Measurements from ENCODE around the gene ATP5F1E.

ATP5F1E gene

DNA sequence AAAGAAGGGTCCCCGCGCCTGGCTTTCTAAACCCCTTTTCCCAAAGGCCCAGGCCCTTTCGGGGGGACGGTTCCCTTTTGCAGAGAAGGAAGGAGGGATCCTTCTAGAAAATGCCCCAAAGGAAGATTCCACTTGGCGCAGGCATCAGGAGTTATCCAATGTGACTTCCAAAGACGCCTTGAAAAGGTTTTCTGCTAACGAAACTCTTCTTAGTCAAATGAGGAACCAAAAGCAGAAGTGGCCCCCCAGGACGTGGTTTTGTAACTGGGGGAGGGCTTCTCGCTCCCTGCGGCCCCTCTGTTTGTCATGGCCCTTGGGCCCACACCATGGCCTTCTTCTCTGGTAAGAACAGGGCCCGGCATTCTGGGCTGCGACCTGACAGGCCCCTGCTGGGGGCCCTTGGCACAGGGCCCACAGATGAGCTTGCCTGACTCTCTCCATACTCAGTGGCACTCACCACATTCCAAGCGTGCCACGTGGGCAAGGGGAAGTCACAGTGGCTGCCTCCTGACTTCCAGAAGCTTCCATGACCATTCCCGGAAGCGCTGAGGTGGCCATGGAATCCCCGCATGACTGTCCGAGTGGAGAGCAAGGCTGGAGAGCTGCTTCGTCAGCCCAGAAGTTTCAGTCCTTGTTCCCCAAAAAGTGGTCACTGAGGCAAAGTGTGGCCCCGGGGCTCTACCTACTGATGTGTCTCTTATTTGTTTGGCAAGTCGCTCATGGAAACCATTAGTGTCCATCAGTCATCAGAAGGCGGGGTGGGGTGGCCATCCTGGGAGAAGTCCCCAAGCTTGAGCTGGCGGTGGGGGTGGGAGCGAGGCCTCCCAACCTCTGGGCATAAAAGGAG, 24.2 kb downstream of the ATP5F1E start:
- H3K9ac ChIP-seq (ENCODE audit: low read length): peak overlapping the region; percentile 90
- H3F3A ChIP-seq (ENCODE audit: insufficient read depth, low read length): no peaks in the 10 kb centered on the region
- TF ChIP-seq, protein P1, sequence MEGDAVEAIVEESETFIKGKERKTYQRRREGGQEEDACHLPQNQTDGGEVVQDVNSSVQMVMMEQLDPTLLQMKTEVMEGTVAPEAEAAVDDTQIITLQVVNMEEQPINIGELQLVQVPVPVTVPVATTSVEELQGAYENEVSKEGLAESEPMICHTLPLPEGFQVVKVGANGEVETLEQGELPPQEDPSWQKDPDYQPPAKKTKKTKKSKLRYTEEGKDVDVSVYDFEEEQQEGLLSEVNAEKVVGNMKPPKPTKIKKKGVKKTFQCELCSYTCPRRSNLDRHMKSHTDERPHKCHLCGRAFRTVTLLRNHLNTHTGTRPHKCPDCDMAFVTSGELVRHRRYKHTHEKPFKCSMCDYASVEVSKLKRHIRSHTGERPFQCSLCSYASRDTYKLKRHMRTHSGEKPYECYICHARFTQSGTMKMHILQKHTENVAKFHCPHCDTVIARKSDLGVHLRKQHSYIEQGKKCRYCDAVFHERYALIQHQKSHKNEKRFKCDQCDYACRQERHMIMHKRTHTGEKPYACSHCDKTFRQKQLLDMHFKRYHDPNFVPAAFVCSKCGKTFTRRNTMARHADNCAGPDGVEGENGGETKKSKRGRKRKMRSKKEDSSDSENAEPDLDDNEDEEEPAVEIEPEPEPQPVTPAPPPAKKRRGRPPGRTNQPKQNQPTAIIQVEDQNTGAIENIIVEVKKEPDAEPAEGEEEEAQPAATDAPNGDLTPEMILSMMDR (IDR thresholded peaks at IDR 0.05; ENCODE audit: low read length): no peak
- no peak for TF ChIP-seq EZH2 (IDR thresholded peaks at IDR 0.05; ENCODE audit: borderline replicate concordance, low read length)
- H2AFZ ChIP-seq (ENCODE audit: low read length): no peak overlapping the region
- H3K4me2 ChIP-seq (ENCODE audit: low read length): peak overlapping the region; percentile 85
- no peaks in the 10 kb centered on the region for H3K9me3 ChIP-seq (ENCODE audit: low read length)
- peak overlapping the region; percentile 91 for H3K4me3 ChIP-seq (ENCODE audit: low read depth, low read length, poor library complexity, severe bottlenecking)
- H3K4me1 ChIP-seq (ENCODE audit: insufficient read depth, low read length, severe bottlenecking): peaks cover 63% of the 10 kb centered on the region
- no peaks in the 10 kb centered on the region for H3K27me3 ChIP-seq (ENCODE audit: insufficient read depth, low read length)
- peaks cover 14% of the 10 kb centered on the region; the same call in 1 of the 2 replicates for H3K36me3 ChIP-seq (ENCODE audit: insufficient read depth, low read length)
- no peaks in the 10 kb centered on the region for H4K20me1 ChIP-seq (ENCODE audit: insufficient read depth, low read length)
- H3K79me2 ChIP-seq (ENCODE audit: insufficient read depth, low read length): no peaks in the 10 kb centered on the region
- peak overlapping the region; percentile 78 for H3K27ac ChIP-seq (ENCODE audit: low read depth, low read length, poor library complexity, severe bottlenecking)
- H3K9me2 ChIP-seq (ENCODE audit: low read depth, low read length): no peaks in the 10 kb centered on the region

DNA sequence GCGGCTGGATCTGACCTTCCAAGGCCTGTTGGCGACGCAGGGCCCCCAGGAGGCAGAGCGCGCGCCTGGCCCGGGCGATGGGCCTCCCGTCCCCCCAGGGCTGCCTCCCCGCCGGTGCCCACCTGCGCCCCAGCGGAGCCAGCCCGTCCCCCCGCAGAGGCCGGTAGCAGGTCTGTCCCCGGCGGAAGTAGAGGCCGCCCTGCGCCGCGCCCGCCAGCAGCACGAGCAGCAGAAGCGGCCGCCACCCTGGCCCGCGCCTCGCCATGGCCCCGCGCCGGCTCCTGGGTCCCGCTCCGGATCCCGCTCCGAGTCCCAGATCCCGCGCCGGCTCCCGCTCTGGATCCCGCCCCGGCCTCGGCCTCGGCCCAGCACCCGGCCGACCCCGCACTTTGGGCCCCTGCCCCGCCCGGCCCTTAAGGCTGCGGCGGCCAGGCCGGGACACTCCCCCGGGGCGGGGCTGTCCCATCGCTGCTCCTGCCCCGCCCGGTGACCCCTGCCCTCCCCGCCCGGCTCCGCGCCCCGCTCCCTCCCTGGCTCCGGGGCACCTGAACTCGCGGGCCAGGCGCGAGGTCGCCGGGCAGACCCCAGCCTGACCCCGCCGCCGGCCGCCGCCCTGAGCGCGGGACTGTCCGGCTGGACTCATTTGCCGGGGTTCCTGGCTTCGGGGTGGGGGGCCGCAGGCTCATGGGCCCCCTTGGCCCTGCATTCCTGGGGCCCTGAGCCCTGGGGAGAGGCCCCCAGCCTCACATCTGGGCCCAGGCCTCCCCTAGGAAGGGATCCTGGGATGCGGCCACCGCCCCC, 25.1 kb downstream of the ATP5F1E start, which contains the start of gene CTSZ:
TSS of gene CTSZ (minus strand) at position 391 of the 801 bp plus-strand sequence. CDS start at position 265, 126 bp downstream.
- Histone ChIP-seq H4K20me1 (ENCODE audit: insufficient read depth, low read length) (no peaks in the 10 kb centered on the region), H3K79me2 (ENCODE audit: insufficient read depth, low read length) (no peaks in the 10 kb centered on the region), H3K4me2 (ENCODE audit: low read length) (peak within 1 kb of the TSS; percentile 85), H3K9me3 (ENCODE audit: low read length) (no peaks in the 10 kb centered on the region), H3K9ac (ENCODE audit: low read length) (peak within 1 kb of the TSS; percentile 90), H3F3A (ENCODE audit: insufficient read depth, low read length) (no peaks in the 10 kb centered on the region), H3K4me3 (ENCODE audit: low read depth, low read length, poor library complexity, severe bottlenecking) (peak within 1 kb of the TSS; percentile 91), H3K9me2 (ENCODE audit: low read depth, low read length) (no peaks in the 10 kb centered on the region), H3K27ac (ENCODE audit: low read depth, low read length, poor library complexity, severe bottlenecking) (peak within 1 kb of the TSS; percentile 91), H3K4me1 (ENCODE audit: insufficient read depth, low read length, severe bottlenecking) (peaks cover 63% of the 10 kb centered on the region), H3K36me3 (ENCODE audit: insufficient read depth, low read length) (peaks cover 22% of the 10 kb centered on the region; the same call in 1 of the 2 replicates), H2AFZ (ENCODE audit: low read length) (no peak within 1 kb of the TSS), H3K27me3 (ENCODE audit: insufficient read depth, low read length) (no peaks in the 10 kb centered on the region)
- TF ChIP-seq, protein P1 (IDR thresholded peaks at IDR 0.05; ENCODE audit: low read length): no peak
- TF ChIP-seq EZH2 (IDR thresholded peaks at IDR 0.05; ENCODE audit: borderline replicate concordance, low read length): no peak

DNA sequence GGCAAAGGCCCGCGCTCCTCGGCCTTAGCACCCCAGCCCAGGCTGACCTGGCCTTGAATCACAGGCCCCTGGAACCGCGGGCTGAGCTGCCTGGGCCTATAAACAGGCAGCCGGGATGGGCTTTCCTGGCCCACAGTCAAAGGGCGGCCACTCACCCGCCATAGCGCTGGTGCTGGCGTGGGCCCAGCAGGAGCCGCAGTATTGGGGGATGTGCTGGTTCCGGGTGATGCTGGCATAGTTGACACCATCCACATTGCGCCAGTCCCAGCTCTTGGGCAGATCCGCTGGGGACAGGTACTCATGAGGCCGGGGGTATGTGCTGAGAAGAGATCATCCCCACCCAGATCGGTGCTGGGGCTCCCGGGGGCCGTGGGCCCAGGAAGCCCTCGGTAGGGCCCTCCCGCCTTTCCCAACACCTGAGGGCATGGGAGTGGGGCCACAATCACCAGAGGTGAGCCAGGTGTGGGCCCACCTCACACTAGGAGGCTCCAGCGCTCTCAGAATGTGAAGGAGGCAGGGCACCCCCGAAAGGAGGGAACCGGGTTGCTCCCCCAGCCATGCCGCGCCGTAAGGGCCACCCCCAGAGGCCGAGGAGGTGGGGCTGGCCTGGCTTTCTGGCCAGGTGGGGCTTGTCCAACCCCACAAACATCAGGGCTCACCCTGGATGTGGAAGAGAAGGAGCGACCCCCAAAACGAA, 25.8 kb downstream of the ATP5F1E start:
- H3K9ac ChIP-seq (ENCODE audit: low read length): peak overlapping the region; percentile 90
- no peaks in the 10 kb centered on the region for H3K79me2 ChIP-seq (ENCODE audit: insufficient read depth, low read length)
- TF ChIP-seq, protein P1 (IDR thresholded peaks at IDR 0.05; ENCODE audit: low read length): no peak; the same call in 1 of the 2 replicates
- TF ChIP-seq EZH2 (IDR thresholded peaks at IDR 0.05; ENCODE audit: borderline replicate concordance, low read length): no peak
- no peaks in the 10 kb centered on the region for H3K9me3 ChIP-seq (ENCODE audit: low read length)
- H4K20me1 ChIP-seq (ENCODE audit: insufficient read depth, low read length): no peaks in the 10 kb centered on the region
- H3F3A ChIP-seq (ENCODE audit: insufficient read depth, low read length): no peaks in the 10 kb centered on the region
- peak overlapping the region; percentile 91 for H3K4me3 ChIP-seq (ENCODE audit: low read depth, low read length, poor library complexity, severe bottlenecking)
- no peaks in the 10 kb centered on the region for H3K27me3 ChIP-seq (ENCODE audit: insufficient read depth, low read length)
- no peak overlapping the region for H2AFZ ChIP-seq (ENCODE audit: low read length)
- peaks cover 63% of the 10 kb centered on the region for H3K4me1 ChIP-seq (ENCODE audit: insufficient read depth, low read length, severe bottlenecking)
- H3K27ac ChIP-seq (ENCODE audit: low read depth, low read length, poor library complexity, severe bottlenecking): peak overlapping the region; percentile 91
- H3K36me3 ChIP-seq (ENCODE audit: insufficient read depth, low read length): peaks cover 29% of the 10 kb centered on the region; the same call in 1 of the 2 replicates
- H3K4me2 ChIP-seq (ENCODE audit: low read length): peak overlapping the region; percentile 85
- H3K9me2 ChIP-seq (ENCODE audit: low read depth, low read length): no peaks in the 10 kb centered on the region
